Cardiac fibroblast (primary cell): ENCODE results near the gene CCDC91.

Experiments
- DNase-seq, 2 donors: peaks; one replicate each; pipeline versions ENCODE4 v3.0.0 to v3.0.0-alpha.2; 2010; ENCODE audit warnings: low read depth in 2 of 2
- H3K4me3 ChIP-seq, 2 donors: replicated peaks in 1 of 2; 1 replicate in 1 of 2; 2 replicates in 1 of 2; pipeline ENCODE4 v1.5.1; 2011; ENCODE audit warnings: low read depth in 2 of 2, low read length in 2 of 2, mild to moderate bottlenecking in 2 of 2, moderate library complexity in 1 of 2
- TF ChIP-seq, protein P1 (sequence below): IDR thresholded peaks from one replicate; pipeline ENCODE4 v1.5.1; 2011; ENCODE audit warnings: low read depth, mild to moderate bottlenecking, low read length, inconsistent platforms

The CCDC91 gene

DNA sequence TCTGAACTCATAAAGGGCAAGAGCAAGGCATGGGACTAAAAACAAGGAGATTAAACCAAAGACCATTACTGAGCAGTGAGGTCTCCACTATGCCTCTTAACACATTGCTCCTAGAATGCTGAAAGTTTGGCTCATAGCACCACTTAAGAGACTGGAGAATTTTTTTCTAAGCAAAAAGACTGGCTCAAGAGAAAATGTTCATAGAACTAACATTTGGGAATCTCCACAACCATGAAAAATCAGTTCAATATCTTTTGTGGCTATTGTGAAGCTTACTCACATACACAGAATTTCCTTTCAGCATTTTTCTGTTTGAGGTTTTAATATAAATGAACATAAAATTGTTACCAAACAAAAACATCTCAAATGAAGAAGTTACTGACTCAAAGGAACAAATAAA, 255.8 kb downstream of the CCDC91 start:
- peak; percentile 12 to 19 for DNase-seq
- H3K4me3 ChIP-seq = no peak overlapping the region
- TF ChIP-seq, protein P1, sequence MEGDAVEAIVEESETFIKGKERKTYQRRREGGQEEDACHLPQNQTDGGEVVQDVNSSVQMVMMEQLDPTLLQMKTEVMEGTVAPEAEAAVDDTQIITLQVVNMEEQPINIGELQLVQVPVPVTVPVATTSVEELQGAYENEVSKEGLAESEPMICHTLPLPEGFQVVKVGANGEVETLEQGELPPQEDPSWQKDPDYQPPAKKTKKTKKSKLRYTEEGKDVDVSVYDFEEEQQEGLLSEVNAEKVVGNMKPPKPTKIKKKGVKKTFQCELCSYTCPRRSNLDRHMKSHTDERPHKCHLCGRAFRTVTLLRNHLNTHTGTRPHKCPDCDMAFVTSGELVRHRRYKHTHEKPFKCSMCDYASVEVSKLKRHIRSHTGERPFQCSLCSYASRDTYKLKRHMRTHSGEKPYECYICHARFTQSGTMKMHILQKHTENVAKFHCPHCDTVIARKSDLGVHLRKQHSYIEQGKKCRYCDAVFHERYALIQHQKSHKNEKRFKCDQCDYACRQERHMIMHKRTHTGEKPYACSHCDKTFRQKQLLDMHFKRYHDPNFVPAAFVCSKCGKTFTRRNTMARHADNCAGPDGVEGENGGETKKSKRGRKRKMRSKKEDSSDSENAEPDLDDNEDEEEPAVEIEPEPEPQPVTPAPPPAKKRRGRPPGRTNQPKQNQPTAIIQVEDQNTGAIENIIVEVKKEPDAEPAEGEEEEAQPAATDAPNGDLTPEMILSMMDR = no peak

DNA sequence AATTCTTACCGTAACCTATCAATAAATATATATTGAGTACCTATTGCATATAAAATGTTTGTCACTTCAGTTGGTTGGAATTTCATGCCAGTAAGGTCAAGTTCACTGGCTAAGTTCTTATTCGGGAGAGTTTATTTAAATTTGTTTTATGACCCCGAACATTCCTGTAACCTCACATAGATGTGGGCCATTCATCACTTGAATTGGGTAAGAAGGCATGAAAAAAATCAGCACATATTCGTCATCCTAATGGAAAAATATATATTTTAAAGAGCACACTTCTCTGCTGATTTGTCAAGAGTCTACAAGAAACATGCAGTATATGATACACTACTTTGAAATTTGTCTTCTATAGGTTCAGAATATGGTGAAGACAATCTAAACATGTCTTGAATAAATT, 263.4 kb downstream of the CCDC91 start:
- no peak overlapping the region for H3K4me3 ChIP-seq
- no peak for DNase-seq
- TF ChIP-seq, protein P1 = no peak

DNA sequence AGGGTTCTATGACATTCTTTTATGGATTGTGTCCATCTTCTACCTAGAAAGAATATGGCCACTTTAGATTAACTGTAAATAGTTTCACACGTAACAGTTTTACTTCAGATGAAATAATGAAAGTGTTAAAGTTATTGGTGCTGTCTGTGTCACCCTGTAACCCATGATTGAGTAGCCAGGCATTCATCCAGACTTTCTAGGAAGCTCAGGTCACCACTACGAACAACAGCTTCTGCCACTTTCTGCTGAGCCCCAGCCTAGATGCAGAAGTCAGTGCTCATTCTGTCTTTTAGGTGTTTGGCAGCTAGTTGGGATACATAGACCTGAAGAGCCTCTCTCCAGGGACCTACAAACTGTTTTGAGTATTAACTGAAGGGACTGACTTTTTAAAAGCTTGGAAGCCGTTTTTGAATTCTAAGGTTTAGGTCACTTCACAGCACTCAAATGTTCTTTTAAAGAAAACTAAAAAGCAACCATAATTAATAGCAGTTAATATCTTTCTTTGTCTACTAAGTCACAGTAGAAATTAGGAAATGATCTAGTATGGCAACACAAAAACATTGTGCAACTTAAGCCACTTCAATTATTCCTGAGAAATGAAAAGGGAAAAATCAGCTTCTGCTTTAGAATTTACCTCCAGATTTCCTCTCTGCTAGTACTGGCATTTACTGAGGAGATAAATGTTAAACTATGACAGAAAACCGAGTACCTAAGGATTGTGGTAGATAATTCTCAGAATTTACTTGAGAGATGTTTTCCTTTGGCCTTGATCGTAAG, 266.9 kb downstream of the CCDC91 start:
- peak in 1 of 2 donors; percentile 4 for DNase-seq
- TF ChIP-seq, protein P1 = no peak
- no peak overlapping the region for H3K4me3 ChIP-seq

DNA sequence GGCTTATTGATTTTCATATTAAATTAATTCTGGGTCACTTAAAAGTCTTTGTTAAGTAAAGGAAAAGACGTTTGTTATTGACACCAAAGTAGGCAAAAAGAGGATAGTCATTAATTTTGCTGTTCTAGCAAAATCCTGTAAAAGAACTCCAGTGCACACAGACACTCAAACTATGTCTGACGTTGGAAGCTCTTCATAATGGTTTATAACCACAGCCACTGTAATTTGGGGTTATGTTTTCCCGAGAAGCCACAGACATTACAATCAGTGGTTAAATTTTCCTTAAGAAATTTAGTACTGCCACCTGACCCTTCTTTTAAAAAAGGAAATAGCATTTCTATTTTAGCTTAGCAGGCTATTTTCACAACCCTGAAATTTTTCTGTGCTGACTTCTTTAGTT, 267.5 kb downstream of the CCDC91 start:
- no peak overlapping the region for H3K4me3 ChIP-seq
- TF ChIP-seq, protein P1 = no peak
- DNase-seq = no peak

DNA sequence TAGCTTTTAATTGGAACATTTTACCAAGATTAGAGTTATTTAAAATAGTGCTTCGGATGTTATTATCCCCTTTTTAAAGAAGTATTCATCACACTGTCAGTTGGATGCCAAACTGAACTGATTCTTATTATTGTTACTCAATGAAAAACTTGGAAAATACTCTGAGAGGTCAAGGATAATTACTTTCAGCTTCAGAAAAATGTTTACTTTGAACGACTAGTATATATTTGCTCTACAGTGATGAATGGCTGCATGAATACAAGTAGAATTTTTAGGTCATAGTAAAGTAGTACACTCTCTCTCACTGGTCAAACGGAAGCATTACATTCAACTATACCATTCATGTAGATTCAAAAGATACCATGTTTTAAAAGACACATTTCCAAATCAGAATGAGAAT, 269.2 kb downstream of the CCDC91 start:
- TF ChIP-seq, protein P1 = no peak
- no peak for DNase-seq
- no peak overlapping the region for H3K4me3 ChIP-seq

DNA sequence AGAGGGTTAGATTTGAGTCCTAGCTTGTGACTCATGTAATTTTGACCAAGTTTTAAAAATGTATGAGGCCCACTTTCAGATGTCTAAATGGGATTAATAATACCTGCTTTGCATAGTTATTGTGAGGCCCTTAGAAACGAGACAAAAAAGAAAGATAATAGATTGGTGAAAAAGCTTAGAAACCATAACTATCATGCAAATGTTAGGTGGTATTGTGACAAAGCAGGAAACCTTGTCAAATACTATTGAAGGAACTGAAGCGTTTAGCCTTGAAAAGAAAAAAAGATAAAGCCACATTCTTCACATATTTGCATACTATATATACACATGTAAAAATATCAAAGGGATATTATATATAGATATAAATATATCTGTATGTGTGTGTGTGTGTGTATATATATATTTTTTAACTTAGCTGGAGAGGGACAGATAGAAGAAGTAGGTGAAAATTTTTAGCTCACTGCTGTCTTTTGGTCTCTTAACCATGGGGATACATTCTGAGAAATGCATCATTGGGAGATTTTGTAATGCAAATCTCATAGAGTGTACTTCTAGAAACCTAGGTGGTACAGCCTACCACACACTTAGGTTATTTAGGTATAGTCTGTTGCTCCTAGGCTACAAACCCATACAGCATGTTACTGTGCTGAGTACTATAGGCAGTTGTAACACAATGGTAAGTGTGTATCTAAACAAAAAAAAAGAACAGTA, 270.3 kb downstream of the CCDC91 start:
- TF ChIP-seq, protein P1 = no peak
- no peak for DNase-seq
- no peak overlapping the region for H3K4me3 ChIP-seq
